Naive thymus-derived CD4-positive, alpha-beta T cell (primary cell): Measurements from ENCODE around the gene DOCK9. TPM values are rescaled to one million over a fixed set of nuclear protein-coding genes. Genes with fewer than 3 reads are reported as not detected.

ENCODE experiments used
- ATAC-seq: fragments of 150-1000 bp; cut with Tn5 transposase; 2 replicates; pipeline ENCODE4 v1.10.0; 2021; ENCODE audit warnings: mild to moderate bottlenecking, moderate library complexity
- CTCF ChIA-PET: fragments of 350-600 bp; sonication (Branson Sonifier 250); formaldehyde crosslinking; loops from one replicate; lab custom pipeline; 2021; ENCODE audit warnings: antibody characterized with exemption; lab: Charles Lee
- POLR2A ChIA-PET: fragments of 350-600 bp; sonication (Branson Sonifier 250); formaldehyde crosslinking; loops from one replicate; lab custom pipeline; 2021; ENCODE audit warnings: antibody characterized with exemption, inconsistent platforms; lab: Charles Lee
- DNase-seq, 9 donors: peaks; one replicate each; pipeline versions ENCODE4 v3.0.0 to v3.0.0-alpha.2; 2020 to 2022; ENCODE audit warnings: mixed read lengths in 1 of 9
- H3K27ac ChIP-seq: one replicate; pipeline ENCODE4 v1.7.0; 2013; ENCODE audit warnings: mild to moderate bottlenecking, low read depth, low read length, moderate library complexity
- H3K27me3 ChIP-seq, 2 donors: one replicate each; pipeline ENCODE4 v1.7.0; 2013; ENCODE audit warnings: low read length in 2 of 2, mild to moderate bottlenecking in 2 of 2, moderate library complexity in 2 of 2; ENCODE audit not compliant: control insufficient read depth in 2 of 2, insufficient read depth in 2 of 2
- H3K36me3 ChIP-seq, 3 experiments: 1 replicate in 2 of 3; 2 replicates in 1 of 3; pipeline ENCODE4 v1.7.0; 2013; ENCODE audit warnings: low read length in 3 of 3, mild to moderate bottlenecking in 3 of 3, moderate library complexity in 1 of 3; ENCODE audit not compliant: insufficient read depth in 3 of 3, control insufficient read depth in 2 of 3
- H3K4me1 ChIP-seq, 2 donors: one replicate each; pipeline ENCODE4 v1.7.0; 2013; ENCODE audit warnings: low read length in 2 of 2, mild to moderate bottlenecking in 2 of 2, moderate library complexity in 1 of 2; ENCODE audit not compliant: control insufficient read depth in 2 of 2, insufficient read depth in 2 of 2
- H3K4me3 ChIP-seq: 2 replicates; pipeline ENCODE4 v1.7.0; 2013; ENCODE audit warnings: mild to moderate bottlenecking, low read length
- H3K9me3 ChIP-seq, 3 experiments: 1 replicate in 2 of 3; 2 replicates in 1 of 3; pipeline ENCODE4 v1.7.0; 2013; ENCODE audit warnings: low read length in 3 of 3; ENCODE audit not compliant: control insufficient read depth in 2 of 3
- H3K27ac Mint-ChIP-seq, 9 donors: one replicate each; pipeline ENCODE4 v1.8.0; 2020 to 2022; ENCODE audit warnings: mixed read lengths in 9 of 9, mild to moderate bottlenecking in 8 of 9, moderate library complexity in 5 of 9, inconsistent platforms in 2 of 9
- H3K27me3 Mint-ChIP-seq, 5 donors: one replicate each; pipeline ENCODE4 v1.8.0; 2021 to 2022; ENCODE audit warnings: mixed read lengths in 5 of 5, mild to moderate bottlenecking in 1 of 5
- H3K36me3 Mint-ChIP-seq, 5 donors: one replicate each; pipeline ENCODE4 v1.8.0; 2020 to 2022; ENCODE audit warnings: mixed read lengths in 5 of 5, mild to moderate bottlenecking in 3 of 5, inconsistent platforms in 1 of 5
- H3K4me1 Mint-ChIP-seq, 7 donors: one replicate each; pipeline ENCODE4 v1.8.0; 2020 to 2022; ENCODE audit warnings: mixed read lengths in 7 of 7, mild to moderate bottlenecking in 3 of 7, inconsistent platforms in 1 of 7
- H3K4me3 Mint-ChIP-seq, 10 donors: one replicate each; pipeline ENCODE4 v1.8.0; 2020 to 2022; ENCODE audit warnings: mild to moderate bottlenecking in 10 of 10, mixed read lengths in 10 of 10, moderate library complexity in 6 of 10, inconsistent platforms in 2 of 10
- H3K9me3 Mint-ChIP-seq, 11 donors: one replicate each; pipeline ENCODE4 v1.8.0; 2020 to 2022; ENCODE audit warnings: mixed read lengths in 11 of 11, mild to moderate bottlenecking in 4 of 11, inconsistent platforms in 1 of 11, moderate library complexity in 1 of 11
- intact Hi-C, 2 donors: fragments of 100-400 bp; cut with micrococcal nuclease; formaldehyde crosslinking; loops; one replicate each; pipeline ENCODE4 v1.15.1; 2023
- polyA plus RNA-seq, 2 donors: library from polyadenylated mRNA; unstranded; fragments of 300-500 nt; fragmentation: Illumina TruSeq; gene quantifications; one replicate each; pipeline ENCODE4 v1.2.3, GENCODE V29; 2021
- total RNA-seq, 6 experiments: library from RNA in 5 of 6; stranded (reverse) in 5 of 6; gene quantifications; 1 replicate in 5 of 6; 2 replicates in 1 of 6; pipeline ENCODE4 v1.2.3 and lab custom pipeline; 2021 to 2026

DOCK9 gene
- total and polyA plus RNA-seq, 7 experiments from 2014 or later = 22.2 to 214 (median 122) TPM

- intact Hi-C loops = loop anchor here (1.0 to 10.0 kb wide), 8 partner anchors 8 to 1476 kb away; partner anchors contain the start of gene RAP2A (in 1 of the 2)
- Mint-ChIP-seq H3K9me3 (peaks cover 0 to 2% (median 0%) of the 10 kb centered on the region in 11 donors), H3K4me1 (peaks cover 12 to 53% (median 47%) of the 10 kb centered on the region in 7 donors), H3K4me3 (peak overlapping the region in 9 of 10 donors; percentile 5 to 82 (median 69)), H3K27me3 (no peaks in the 10 kb centered on the region), H3K27ac (peak overlapping the region; percentile 75 to 96 (median 90)), H3K36me3 (peaks cover 19 to 55% (median 40%) of the 10 kb centered on the region in 5 donors)
- Histone ChIP-seq H3K36me3 (peaks cover 0 to 20% (median 8%) of the 10 kb centered on the region in 3 experiments), H3K4me1 (peaks cover 9 to 10% of the 10 kb centered on the region in 2 donors), H3K9me3 (no peaks in the 10 kb centered on the region), H3K4me3 (no peak overlapping the region), H3K27ac (no peak overlapping the region), H3K27me3 (no peaks in the 10 kb centered on the region)
- POLR2A ChIA-PET = interaction anchor here (0.6 to 0.8 kb wide), 2 partner anchors 94 to 118 kb away, joined by 3 read pairs; no protein-coding TSS in a partner anchor
- peak in 8 of 9 donors; percentile 13 to 59 (median 50) for DNase-seq
- ATAC-seq = peak; percentile 71
- CTCF ChIA-PET = interaction anchor here (0.6 to 0.7 kb wide), 2 partner anchors 40 to 135 kb away, joined by 3 read pairs; no protein-coding TSS in a partner anchor
These were observed 67.3 kb downstream of the DOCK9 start for GRCh38 chr13:98910501-98910951.

GRCh38 chr13:98909016-98909415, 68.8 kb downstream of the DOCK9 start:
- H3K4me3 Mint-ChIP-seq = peak overlapping the region in 1 of 10 donors; percentile 51
- H3K4me1 ChIP-seq = peaks cover 9 to 10% of the 10 kb centered on the region in 2 donors
- peaks cover 21 to 54% (median 50%) of the 10 kb centered on the region in 7 donors for H3K4me1 Mint-ChIP-seq
- H3K27me3 ChIP-seq = no peaks in the 10 kb centered on the region
- no peak overlapping the region for H3K4me3 ChIP-seq
- H3K27ac ChIP-seq = no peak overlapping the region
- no peaks in the 10 kb centered on the region for H3K9me3 ChIP-seq
- ChIA-PET CTCF (no interaction called here), POLR2A (interaction anchor here (0.7 to 1.0 kb wide), 2 partner anchors 61 to 179 kb away, joined by 3 to 4 read pairs; no protein-coding TSS in a partner anchor)
- peaks cover 20 to 53% (median 41%) of the 10 kb centered on the region in 5 donors for H3K36me3 Mint-ChIP-seq
- peak overlapping the region in 7 of 9 donors; percentile 49 to 96 (median 82) for H3K27ac Mint-ChIP-seq
- intact Hi-C loops = no loop called here
- H3K36me3 ChIP-seq = peaks cover 0 to 5% (median 0%) of the 10 kb centered on the region in 3 experiments
- H3K27me3 Mint-ChIP-seq = no peaks in the 10 kb centered on the region
- H3K9me3 Mint-ChIP-seq = peaks cover 0 to 4% (median 0%) of the 10 kb centered on the region in 11 donors
- no peak for ATAC-seq
- DNase-seq = no peak

- peaks cover 16 to 42% (median 33%) of the 10 kb centered on the region in 7 donors for H3K4me1 Mint-ChIP-seq
These were observed 70.9 kb downstream of the DOCK9 start for GRCh38 chr13:98906746-98907502.

GRCh38 chr13:98905199-98905598, 72.7 kb downstream of the DOCK9 start:
- Mint-ChIP-seq H3K9me3 (peaks cover 0 to 4% (median 0%) of the 10 kb centered on the region in 11 donors), H3K4me3 (peak overlapping the region in 1 of 10 donors; percentile 12), H3K36me3 (peaks cover 27 to 62% (median 49%) of the 10 kb centered on the region in 5 donors), H3K4me1 (peaks cover 9 to 31% (median 20%) of the 10 kb centered on the region in 7 donors), H3K27ac (peak overlapping the region in 7 of 9 donors; percentile 28 to 75 (median 59)), H3K27me3 (no peaks in the 10 kb centered on the region)
- Histone ChIP-seq H3K27me3 (no peaks in the 10 kb centered on the region), H3K4me1 (no peaks in the 10 kb centered on the region), H3K36me3 (peaks cover 8 to 34% (median 9%) of the 10 kb centered on the region in 3 experiments), H3K4me3 (no peak overlapping the region), H3K27ac (no peak overlapping the region), H3K9me3 (no peaks in the 10 kb centered on the region)
- intact Hi-C loops = no loop called here
- CTCF ChIA-PET = no interaction called here
- DNase-seq (no peak), ATAC-seq (no peak)
- POLR2A ChIA-PET = no interaction called here

More at GRCh38 chr13:98906746-98907502, 70.9 kb downstream of the DOCK9 start:
- no peak overlapping the region for H3K4me3 ChIP-seq
- ChIA-PET POLR2A (no interaction called here), CTCF (interaction anchor here (0.5 kb wide), 1 partner anchor 168 kb away, joined by 7 read pairs; no protein-coding TSS in a partner anchor)
- DNase-seq (no peak), ATAC-seq (no peak)
- no peaks in the 10 kb centered on the region for H3K27me3 ChIP-seq
- Mint-ChIP-seq H3K4me3 (no peak overlapping the region), H3K36me3 (peaks cover 20 to 48% (median 38%) of the 10 kb centered on the region in 5 donors), H3K27ac (peak overlapping the region in 4 of 9 donors; percentile 16 to 77 (median 21)), H3K9me3 (peaks cover 0 to 4% (median 0%) of the 10 kb centered on the region in 11 donors), H3K27me3 (no peaks in the 10 kb centered on the region)
- peaks cover under 1 to 18% (median 5%) of the 10 kb centered on the region in 3 experiments for H3K36me3 ChIP-seq
- no peaks in the 10 kb centered on the region for H3K9me3 ChIP-seq
- intact Hi-C loops = no loop called here
- peaks cover 9 to 10% of the 10 kb centered on the region in 2 donors for H3K4me1 ChIP-seq
- H3K27ac ChIP-seq = no peak overlapping the region

GRCh38 chr13:98900442-98900841, 77.4 kb downstream of the DOCK9 start:
- ATAC-seq = no peak
- POLR2A ChIA-PET = no interaction called here

GRCh38 chr13:98897706-98898105, 80.2 kb downstream of the DOCK9 start:
- CTCF ChIA-PET = no interaction called here
- H3K4me3 ChIP-seq = no peak overlapping the region
- H3K27ac Mint-ChIP-seq = peak overlapping the region in 4 of 9 donors; percentile 8 to 58 (median 46)
- H3K36me3 Mint-ChIP-seq = peaks cover 22 to 66% (median 47%) of the 10 kb centered on the region in 5 donors
- intact Hi-C loops = no loop called here
- H3K9me3 Mint-ChIP-seq = no peaks in the 10 kb centered on the region
- H3K27ac ChIP-seq = no peak overlapping the region
- no peak for ATAC-seq
- H3K4me1 ChIP-seq = no peaks in the 10 kb centered on the region
- no peaks in the 10 kb centered on the region for H3K27me3 ChIP-seq
- H3K9me3 ChIP-seq = no peaks in the 10 kb centered on the region
- POLR2A ChIA-PET = no interaction called here
- H3K4me1 Mint-ChIP-seq = peaks cover 0 to 15% (median 7%) of the 10 kb centered on the region in 7 donors
- DNase-seq = no peak
- peaks cover 15 to 72% (median 25%) of the 10 kb centered on the region in 3 experiments for H3K36me3 ChIP-seq
- no peaks in the 10 kb centered on the region for H3K27me3 Mint-ChIP-seq
- H3K4me3 Mint-ChIP-seq = no peak overlapping the region

More at GRCh38 chr13:98900442-98900841, 77.4 kb downstream of the DOCK9 start:
- H3K27me3 Mint-ChIP-seq = no peaks in the 10 kb centered on the region
- Histone ChIP-seq H3K36me3 (peaks cover 15 to 66% (median 17%) of the 10 kb centered on the region in 3 experiments), H3K27me3 (no peaks in the 10 kb centered on the region), H3K4me1 (no peaks in the 10 kb centered on the region), H3K27ac (no peak overlapping the region), H3K9me3 (no peaks in the 10 kb centered on the region), H3K4me3 (no peak overlapping the region)
- H3K4me1 Mint-ChIP-seq = peaks cover 5 to 20% (median 16%) of the 10 kb centered on the region in 7 donors
- no peak overlapping the region for H3K4me3 Mint-ChIP-seq
- peaks cover 0 to 2% (median 0%) of the 10 kb centered on the region in 11 donors for H3K9me3 Mint-ChIP-seq
- intact Hi-C loops = no loop called here
- H3K36me3 Mint-ChIP-seq = peaks cover 28 to 71% (median 54%) of the 10 kb centered on the region in 5 donors
- CTCF ChIA-PET = interaction anchor here (1.7 kb wide), 1 partner anchor 11 kb away, joined by 4 read pairs; no protein-coding TSS in a partner anchor
- peak overlapping the region in 3 of 9 donors; percentile 7 to 65 (median 29) for H3K27ac Mint-ChIP-seq
- no peak for DNase-seq
